ENCODE measurements around the gene ZMYM2.
"Not testable (repeated sequence)": the region's sequence is repeated elsewhere in the genome, so short reads cannot be mapped to it uniquely, and the experiment has no call there.

ZMYM2 gene

GRCh38 chr13:19984430-19985218, 26.1 kb downstream of the ZMYM2 start:
- DNase-seq = no peak

GRCh38 chr13:19985219-19985556, 26.7 kb downstream of the ZMYM2 start:
- DNase-seq = no peak

- no peak for DNase-seq
Measured at GRCh38 chr13:19991531-19991930, 33.0 kb downstream of the ZMYM2 start.

- no peak for DNase-seq
Measured at GRCh38 chr13:19993024-19993423, 34.5 kb downstream of the ZMYM2 start.

GRCh38 chr13:19998960-19999359, 40.4 kb downstream of the ZMYM2 start:
- DNase-seq = no peak

GRCh38 chr13:20000062-20000552, 41.6 kb downstream of the ZMYM2 start:
- DNase-seq = no peak

GRCh38 chr13:20001366-20002190, 43.1 kb downstream of the ZMYM2 start:
- DNase-seq = no peak

GRCh38 chr13:20002787-20003186, 44.3 kb downstream of the ZMYM2 start:
- no peak for DNase-seq

- no peak for DNase-seq
Measured at GRCh38 chr13:20006206-20006605, 47.7 kb downstream of the ZMYM2 start.

- no peak for DNase-seq
Measured at GRCh38 chr13:20015763-20016162, 57.2 kb downstream of the ZMYM2 start.

GRCh38 chr13:20016649-20017364, 58.3 kb downstream of the ZMYM2 start:
- DNase-seq = no peak

- DNase-seq = no peak
Measured at GRCh38 chr13:20017365-20017711, 58.8 kb downstream of the ZMYM2 start.

GRCh38 chr13:20019043-20019442, 60.5 kb downstream of the ZMYM2 start:
- DNase-seq = no peak

GRCh38 chr13:20024702-20025101, 66.2 kb downstream of the ZMYM2 start:
- no peak for DNase-seq

GRCh38 chr13:20028953-20029352, 70.4 kb downstream of the ZMYM2 start:
- no peak for DNase-seq

- DNase-seq = no peak
Measured at GRCh38 chr13:20033486-20033885, 75.0 kb downstream of the ZMYM2 start.

GRCh38 chr13:20035130-20035529, 76.6 kb downstream of the ZMYM2 start:
- no peak for DNase-seq

GRCh38 chr13:20037908-20038307, 79.4 kb downstream of the ZMYM2 start:
- no peak for DNase-seq

- not testable (repeated sequence) for DNase-seq
Measured at GRCh38 chr13:20042603-20043002, 84.1 kb downstream of the ZMYM2 start.

GRCh38 chr13:20043207-20043925, 84.8 kb downstream of the ZMYM2 start:
- DNase-seq = no peak

GRCh38 chr13:20044086-20044485, 85.6 kb downstream of the ZMYM2 start:
- no peak for DNase-seq

GRCh38 chr13:20045950-20046548, 87.5 kb downstream of the ZMYM2 start:
- no peak for DNase-seq

Data from NCI-H2107 (cell line).